ENCODE data around the gene FAM222B.

Gene FAM222B

GRCh38 chr17:28759256-28759865 is 83.2 kb downstream of the FAM222B start:
- Histone ChIP-seq H3K9me3 (no peaks in the 10 kb centered on the region), H3K27ac (no peak overlapping the region), H3K4me3 (no peak overlapping the region), H3K27me3 (no peaks in the 10 kb centered on the region), H3K36me3 (peaks cover 17 to 42% (median 36%) of the 10 kb centered on the region in 3 donors), H3K4me1 (peaks cover 0 to 11% (median 0%) of the 10 kb centered on the region in 4 donors)
- intact Hi-C loops (cut with DNase I; ENCODE audit: low total_unique reads) = no loop called here
- no peak for TF ChIP-seq CTCF (IDR thresholded peaks at IDR 0.05)
- DNase-seq = peak in 1 of 2 donors; percentile 56

GRCh38 chr17:28758411-28759121 is 84.0 kb downstream of the FAM222B start:
- peak in 1 of 2 donors; percentile 66 for DNase-seq
- H3K4me3 ChIP-seq = no peak overlapping the region
- no peak for TF ChIP-seq CTCF (IDR thresholded peaks at IDR 0.05)
- no peak overlapping the region for H3K27ac ChIP-seq
- no peaks in the 10 kb centered on the region for H3K9me3 ChIP-seq
- peaks cover 0 to 11% (median 0%) of the 10 kb centered on the region in 4 donors for H3K4me1 ChIP-seq
- no peaks in the 10 kb centered on the region for H3K27me3 ChIP-seq
- peaks cover 17 to 40% (median 34%) of the 10 kb centered on the region in 3 donors for H3K36me3 ChIP-seq
- intact Hi-C loops (cut with DNase I; ENCODE audit: low total_unique reads) = no loop called here

- no peaks in the 10 kb centered on the region for H3K9me3 ChIP-seq
- H3K27ac ChIP-seq = no peak overlapping the region
- TF ChIP-seq CTCF (IDR thresholded peaks at IDR 0.05) = no peak
- H3K36me3 ChIP-seq = peaks cover 17 to 40% (median 26%) of the 10 kb centered on the region in 3 donors
- H3K27me3 ChIP-seq = no peaks in the 10 kb centered on the region
- intact Hi-C loops (cut with DNase I; ENCODE audit: low total_unique reads) = no loop called here
- no peak overlapping the region for H3K4me3 ChIP-seq
- peaks cover 0 to 8% (median 0%) of the 10 kb centered on the region in 4 donors for H3K4me1 ChIP-seq
- peak in 1 of 2 donors; percentile 43 for DNase-seq
These were observed 86.4 kb downstream of the FAM222B start for GRCh38 chr17:28756049-28756804.

- Histone ChIP-seq H3K27me3 (no peaks in the 10 kb centered on the region), H3K36me3 (peaks cover 17 to 33% (median 22%) of the 10 kb centered on the region in 3 donors), H3K4me3 (no peak overlapping the region), H3K9me3 (no peaks in the 10 kb centered on the region), H3K4me1 (peaks cover 0 to under 1% (median 0%) of the 10 kb centered on the region in 4 donors), H3K27ac (no peak overlapping the region)
- intact Hi-C loops (cut with DNase I; ENCODE audit: low total_unique reads) = no loop called here
- no peak for TF ChIP-seq CTCF (IDR thresholded peaks at IDR 0.05)
- DNase-seq = no peak
These were observed 87.1 kb downstream of the FAM222B start for GRCh38 chr17:28755486-28755885.

GRCh38 chr17:28751600-28752366 is 90.8 kb downstream of the FAM222B start:
- H3K4me1 ChIP-seq = peaks cover 0 to 34% (median 10%) of the 10 kb centered on the region in 4 donors
- H3K4me3 ChIP-seq = no peak overlapping the region
- intact Hi-C loops (cut with DNase I; ENCODE audit: low total_unique reads) = no loop called here
- no peaks in the 10 kb centered on the region for H3K27me3 ChIP-seq
- DNase-seq = no peak
- no peaks in the 10 kb centered on the region for H3K9me3 ChIP-seq
- H3K27ac ChIP-seq = no peak overlapping the region
- peaks cover 0 to 26% (median 23%) of the 10 kb centered on the region in 3 donors for H3K36me3 ChIP-seq
- TF ChIP-seq CTCF (IDR thresholded peaks at IDR 0.05) = no peak
